ENCODE data around the gene RPTOR.
A peak's percentile ranks its signal among the peaks of the same experiment; 100 is the strongest.

The RPTOR gene

DNA sequence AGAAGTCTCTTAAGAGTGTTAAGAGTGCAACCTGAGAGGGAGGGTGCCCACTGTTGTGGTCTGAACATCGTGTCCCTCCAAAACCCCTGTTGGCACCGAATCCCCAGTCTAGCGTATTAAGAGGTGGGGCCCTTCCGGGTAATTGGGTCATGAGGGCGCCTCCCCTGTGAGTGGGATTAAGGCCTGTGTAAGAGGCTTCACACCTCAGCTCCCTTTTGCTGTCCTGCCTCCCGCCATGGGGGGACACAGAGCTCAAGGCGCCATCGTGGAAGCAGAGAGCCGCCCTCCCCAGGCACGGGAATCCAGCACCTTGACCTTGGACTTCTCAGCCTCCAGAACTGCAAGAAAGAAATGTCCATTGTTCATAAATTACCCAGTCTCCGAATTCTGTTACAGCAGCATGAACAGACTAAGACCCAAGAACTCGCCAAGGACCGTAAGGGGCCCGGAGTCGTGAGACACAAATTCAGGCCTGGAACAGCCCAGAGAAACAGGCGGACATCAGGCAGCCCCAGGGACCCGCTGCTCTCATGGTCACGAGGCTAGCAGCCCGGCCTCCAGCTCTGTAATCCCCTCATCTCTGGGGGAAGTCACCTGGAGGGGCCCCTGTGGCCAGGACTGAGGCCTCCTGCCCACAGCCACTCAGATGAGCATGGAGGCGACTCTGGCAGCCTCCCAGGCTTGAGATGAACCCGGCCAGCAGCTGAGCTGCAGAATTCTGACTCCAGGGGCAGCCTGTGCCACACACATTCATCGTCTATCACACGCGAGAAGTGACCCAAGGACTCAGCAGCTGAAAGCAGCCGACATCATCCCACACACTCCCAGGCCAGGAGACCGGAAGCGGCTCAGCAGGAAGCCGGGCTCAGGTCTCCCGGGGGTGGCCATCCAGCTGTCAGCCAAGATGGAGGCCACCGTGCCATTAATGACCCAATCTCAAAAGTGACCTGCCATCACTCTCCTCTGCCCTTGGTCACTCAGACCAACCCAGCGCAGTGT lies 434.2 kb downstream of the RPTOR start:
- no peaks in the 10 kb centered on the region for H3K36me3 ChIP-seq (replicated peaks; ENCODE audit: low read depth, low read length)
- H3K9ac ChIP-seq (ENCODE audit: low read length), result no peak overlapping the region
- peaks cover 2% of the 10 kb centered on the region; the same call in 1 of the 2 replicates for H3K27me3 ChIP-seq (ENCODE audit: low read depth, low read length)
- H3K27ac ChIP-seq (ENCODE audit: low read length), result no peak overlapping the region
- TF ChIP-seq EZH2phosphoT487 (IDR thresholded peaks at IDR 0.05; ENCODE audit: low read depth), result no peak
- TF ChIP-seq, protein P1, sequence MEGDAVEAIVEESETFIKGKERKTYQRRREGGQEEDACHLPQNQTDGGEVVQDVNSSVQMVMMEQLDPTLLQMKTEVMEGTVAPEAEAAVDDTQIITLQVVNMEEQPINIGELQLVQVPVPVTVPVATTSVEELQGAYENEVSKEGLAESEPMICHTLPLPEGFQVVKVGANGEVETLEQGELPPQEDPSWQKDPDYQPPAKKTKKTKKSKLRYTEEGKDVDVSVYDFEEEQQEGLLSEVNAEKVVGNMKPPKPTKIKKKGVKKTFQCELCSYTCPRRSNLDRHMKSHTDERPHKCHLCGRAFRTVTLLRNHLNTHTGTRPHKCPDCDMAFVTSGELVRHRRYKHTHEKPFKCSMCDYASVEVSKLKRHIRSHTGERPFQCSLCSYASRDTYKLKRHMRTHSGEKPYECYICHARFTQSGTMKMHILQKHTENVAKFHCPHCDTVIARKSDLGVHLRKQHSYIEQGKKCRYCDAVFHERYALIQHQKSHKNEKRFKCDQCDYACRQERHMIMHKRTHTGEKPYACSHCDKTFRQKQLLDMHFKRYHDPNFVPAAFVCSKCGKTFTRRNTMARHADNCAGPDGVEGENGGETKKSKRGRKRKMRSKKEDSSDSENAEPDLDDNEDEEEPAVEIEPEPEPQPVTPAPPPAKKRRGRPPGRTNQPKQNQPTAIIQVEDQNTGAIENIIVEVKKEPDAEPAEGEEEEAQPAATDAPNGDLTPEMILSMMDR (IDR thresholded peaks at IDR 0.05; ENCODE audit: low read depth, low read length), result no peak
- no peaks in the 10 kb centered on the region for H4K20me1 ChIP-seq (ENCODE audit: insufficient read depth, low read length)
- H3K79me2 ChIP-seq (ENCODE audit: low read length), result no peaks in the 10 kb centered on the region
- H3K9me3 ChIP-seq (ENCODE audit: insufficient read depth, low read length), result no peaks in the 10 kb centered on the region
- no peak overlapping the region for H3K4me3 ChIP-seq (ENCODE audit: low read length)
- H2AFZ ChIP-seq (ENCODE audit: low read depth, low read length), result no peak overlapping the region
- no peak overlapping the region for H3K4me2 ChIP-seq (ENCODE audit: low read length)
- H3K4me1 ChIP-seq (ENCODE audit: low read length), result no peaks in the 10 kb centered on the region

DNA sequence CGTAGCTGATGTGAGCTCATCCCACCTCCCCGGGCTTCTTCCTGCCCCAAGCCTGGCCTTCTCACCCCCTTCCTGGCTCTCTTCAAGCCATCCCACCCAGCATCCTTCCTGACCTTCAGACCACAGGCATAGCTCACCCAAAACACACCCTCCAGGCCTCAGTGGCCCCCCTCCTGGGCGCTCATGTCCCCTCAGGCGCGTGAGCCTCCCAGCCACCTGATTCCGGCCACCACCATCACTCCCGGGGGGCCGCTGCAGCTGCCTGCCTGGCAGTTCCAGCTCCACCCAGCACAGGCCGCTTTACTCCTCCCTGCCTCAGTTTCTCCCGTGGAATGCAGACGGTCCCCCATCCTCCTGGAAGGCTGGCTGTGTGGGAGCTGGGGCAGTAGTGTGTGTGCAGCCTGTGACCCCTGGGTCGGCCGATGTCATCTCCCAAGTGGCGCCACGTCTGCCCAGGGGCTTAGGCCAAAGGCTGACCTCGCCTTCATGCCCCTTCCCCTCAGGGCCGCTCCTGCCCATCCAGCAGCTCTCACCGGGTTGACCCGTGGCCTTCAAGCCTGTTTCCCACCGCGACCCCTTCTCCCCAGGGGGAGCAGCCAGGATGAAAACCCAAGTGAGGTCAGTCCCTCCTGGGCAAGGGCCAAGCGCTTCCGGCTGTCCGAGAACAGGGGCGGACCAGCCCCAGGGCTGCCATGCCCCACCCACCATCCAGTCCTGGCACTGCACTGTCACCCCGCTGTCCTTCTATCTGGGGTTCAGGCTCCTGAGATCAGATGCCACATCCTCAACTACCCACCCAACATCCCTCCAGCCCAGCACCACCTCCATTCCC lies 435.1 kb downstream of the RPTOR start:
- H3K4me1 ChIP-seq (ENCODE audit: low read length), result no peaks in the 10 kb centered on the region
- H3K9ac ChIP-seq (ENCODE audit: low read length), result no peak overlapping the region
- no peak overlapping the region for H2AFZ ChIP-seq (ENCODE audit: low read depth, low read length)
- H3K9me3 ChIP-seq (ENCODE audit: insufficient read depth, low read length), result no peaks in the 10 kb centered on the region
- no peak overlapping the region for H3K4me3 ChIP-seq (ENCODE audit: low read length)
- H3K4me2 ChIP-seq (ENCODE audit: low read length), result no peak overlapping the region
- H4K20me1 ChIP-seq (ENCODE audit: insufficient read depth, low read length), result no peaks in the 10 kb centered on the region
- H3K27ac ChIP-seq (ENCODE audit: low read length), result no peak overlapping the region
- H3K79me2 ChIP-seq (ENCODE audit: low read length), result no peaks in the 10 kb centered on the region
- H3K27me3 ChIP-seq (ENCODE audit: low read depth, low read length), result peaks cover 4% of the 10 kb centered on the region; the same call in 1 of the 2 replicates
- TF ChIP-seq, protein P1 (IDR thresholded peaks at IDR 0.05; ENCODE audit: low read depth, low read length), result no peak
- TF ChIP-seq EZH2phosphoT487 (IDR thresholded peaks at IDR 0.05; ENCODE audit: low read depth), result no peak
- no peaks in the 10 kb centered on the region for H3K36me3 ChIP-seq (replicated peaks; ENCODE audit: low read depth, low read length)

DNA sequence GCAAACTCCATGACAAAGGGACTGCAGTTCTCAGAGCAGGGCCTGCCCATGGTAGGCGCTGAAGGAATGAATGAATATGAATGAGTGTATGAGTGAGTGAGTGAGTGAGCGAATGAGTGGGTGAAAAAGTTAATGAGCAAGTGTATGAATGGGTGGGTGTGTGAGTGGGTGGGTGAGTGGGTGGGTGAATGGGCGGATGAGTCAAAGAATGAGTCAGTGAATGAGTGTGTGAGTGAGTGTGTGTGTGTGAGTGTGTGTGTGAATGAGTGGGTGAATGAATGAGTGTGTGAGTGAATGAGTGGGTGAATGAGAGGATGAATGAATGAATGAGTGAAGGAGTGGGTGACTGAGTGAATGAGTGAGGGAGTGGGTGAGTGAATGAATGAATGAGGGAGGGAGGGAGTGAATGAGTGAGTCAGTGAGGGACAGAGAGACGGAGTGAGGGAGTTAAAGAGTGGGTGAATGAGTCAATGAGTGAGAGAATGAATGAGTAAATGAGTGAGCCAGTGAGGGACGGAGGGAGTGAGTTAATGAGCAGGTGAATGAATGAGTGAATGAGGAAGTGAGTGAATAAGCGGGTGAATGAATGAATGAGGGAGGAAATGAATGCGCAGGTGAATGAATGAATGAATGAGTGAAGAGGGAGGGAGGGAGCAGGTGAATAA lies 435.9 kb downstream of the RPTOR start:
- Histone ChIP-seq H2AFZ (ENCODE audit: low read depth, low read length) (0 out of 2 replicates have a peak overlapping the region, but pooled peaks have one; percentile 20), H3K36me3 (replicated peaks; ENCODE audit: low read depth, low read length) (no peaks in the 10 kb centered on the region), H3K9ac (ENCODE audit: low read length) (no peak overlapping the region; the same call in 1 of the 2 replicates), H3K4me2 (ENCODE audit: low read length) (peak overlapping the region; percentile 77), H3K27me3 (ENCODE audit: low read depth, low read length) (peaks cover 4% of the 10 kb centered on the region; the same call in 1 of the 2 replicates), H3K27ac (ENCODE audit: low read length) (no peak overlapping the region), H3K9me3 (ENCODE audit: insufficient read depth, low read length) (no peaks in the 10 kb centered on the region), H3K79me2 (ENCODE audit: low read length) (no peaks in the 10 kb centered on the region), H4K20me1 (ENCODE audit: insufficient read depth, low read length) (no peaks in the 10 kb centered on the region), H3K4me3 (ENCODE audit: low read length) (peak overlapping the region; percentile 72), H3K4me1 (ENCODE audit: low read length) (no peaks in the 10 kb centered on the region)
- TF ChIP-seq, protein P1 (IDR thresholded peaks at IDR 0.05; ENCODE audit: low read depth, low read length), result no peak
- no peak for TF ChIP-seq EZH2phosphoT487 (IDR thresholded peaks at IDR 0.05; ENCODE audit: low read depth)
